Tibial nerve (tissue), 4 donors: ENCODE data around the gene DISC1.

Experiments used
- CTCF ChIP-seq, 5 experiments: fragments of 200-600 bp in 3 of 5; fragments of 450-650 bp in 2 of 5; sonication (generic) in 3 of 5; IDR thresholded peaks; one replicate each; pipeline ENCODE4 v1.5.1; 2016 to 2019; ENCODE audit warnings: antibody characterized with exemption in 5 of 5, mild to moderate bottlenecking in 3 of 5, moderate library complexity in 2 of 5
- EP300 ChIP-seq, 2 donors: sonication (generic); formaldehyde crosslinking; IDR thresholded peaks; one replicate each; pipeline ENCODE4 v1.6.1; 2017; ENCODE audit warnings: antibody characterized with exemption in 2 of 2, mild to moderate bottlenecking in 1 of 2
- POLR2A ChIP-seq, 2 donors: fragments of 450-650 bp; IDR thresholded peaks; one replicate each; pipeline ENCODE4 v1.6.1; 2017; ENCODE audit warnings: antibody characterized with exemption in 2 of 2, mild to moderate bottlenecking in 2 of 2, moderate library complexity in 2 of 2

DNA sequence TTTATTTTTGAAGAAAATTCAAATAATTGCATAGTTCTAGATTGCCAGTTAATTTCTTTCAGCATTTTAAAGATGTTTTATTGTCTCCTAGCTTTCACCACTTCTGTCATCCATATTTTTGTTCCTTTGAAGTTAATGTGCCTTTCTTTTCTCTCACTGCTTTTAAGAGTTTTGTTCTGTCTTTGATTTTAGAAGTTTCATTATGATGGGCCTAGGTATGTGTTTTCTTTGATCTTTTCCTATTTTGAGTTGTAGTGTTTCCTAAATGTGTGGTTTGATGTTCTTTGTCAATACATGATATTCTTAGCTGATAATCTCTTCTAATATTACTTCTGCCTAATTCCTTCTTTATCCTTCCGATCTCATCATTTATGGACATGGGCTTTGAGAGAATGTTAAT is 378.7 kb downstream of the DISC1 start:
- TF ChIP-seq CTCF (IDR thresholded peaks at IDR 0.05), result no peak
- TF ChIP-seq POLR2A (IDR thresholded peaks at IDR 0.05), result no peak
- no peak for TF ChIP-seq EP300 (IDR thresholded peaks at IDR 0.05)
